GM18867 (cell line): ENCODE measurements around the gene SYT7.
A peak's percentile ranks its signal among the peaks of the same experiment; 100 is the strongest.
"Not testable (repeated sequence)": the region's sequence is repeated elsewhere in the genome, so short reads cannot be mapped to it uniquely, and the experiment has no call there.

Experiments
- ATAC-seq: cut with Tn5 transposase; IDR thresholded peaks from one replicate; pipeline ENCODE4 v1.9.1; 2021; ENCODE audit warnings: mild to moderate bottlenecking, moderate library complexity; ENCODE audit not compliant: unreplicated experiment

Gene SYT7

GRCh38 chr11:61581030-61581928, at the start of gene SYT7:
TSS of gene SYT7 (minus strand) at chr11:61581076. CDS start at chr11:61580820, 256 bp downstream.
- ATAC-seq, result peak; percentile 85

- no peak for ATAC-seq
These were observed 49.2 kb upstream of the SYT7 start for GRCh38 chr11:61630089-61630488.

GRCh38 chr11:61629082-61629833, 48.4 kb upstream of the SYT7 start:
- ATAC-seq, result no peak

GRCh38 chr11:61628662-61628970, 47.7 kb upstream of the SYT7 start:
- no peak for ATAC-seq

GRCh38 chr11:61627850-61628661, 47.2 kb upstream of the SYT7 start:
- ATAC-seq, result no peak

GRCh38 chr11:61626580-61627380, 45.9 kb upstream of the SYT7 start:
- ATAC-seq, result no peak

- ATAC-seq, result no peak
These were observed 44.6 kb upstream of the SYT7 start for GRCh38 chr11:61625525-61625924.

GRCh38 chr11:61621917-61622585, 41.2 kb upstream of the SYT7 start:
- no peak for ATAC-seq

- no peak for ATAC-seq
These were observed 38.8 kb upstream of the SYT7 start for GRCh38 chr11:61619471-61620226.

- no peak for ATAC-seq
These were observed 38.1 kb upstream of the SYT7 start for GRCh38 chr11:61618978-61619377.

GRCh38 chr11:61617515-61617914, 36.6 kb upstream of the SYT7 start:
- no peak for ATAC-seq

- no peak for ATAC-seq
These were observed 35.6 kb upstream of the SYT7 start for GRCh38 chr11:61616434-61616833.

- ATAC-seq, result not testable (repeated sequence)
These were observed 33.9 kb upstream of the SYT7 start for GRCh38 chr11:61614782-61615181.

GRCh38 chr11:61613870-61614269, 33.0 kb upstream of the SYT7 start:
- no peak for ATAC-seq

- no peak for ATAC-seq
These were observed 32.2 kb upstream of the SYT7 start for GRCh38 chr11:61613051-61613450.

- no peak for ATAC-seq
These were observed 30.4 kb upstream of the SYT7 start for GRCh38 chr11:61611309-61611708.

GRCh38 chr11:61610905-61611304, 30.0 kb upstream of the SYT7 start:
- ATAC-seq, result no peak

GRCh38 chr11:61609980-61610366, 29.1 kb upstream of the SYT7 start:
- ATAC-seq, result no peak
